H9 (cell line): ENCODE measurements around the gene IQCF2. TPM values are rescaled to one million over a fixed set of nuclear protein-coding genes. Genes with fewer than 3 reads are reported as not detected.
A peak's percentile ranks its signal among the peaks of the same experiment; 100 is the strongest.
"Not testable (repeated sequence)": the region's sequence is repeated elsewhere in the genome, so short reads cannot be mapped to it uniquely, and the experiment has no call there.

Experiments
- DNase-seq: peaks from one replicate; pipeline ENCODE4 v3.0.0-alpha.2; 2017
- H2AFZ ChIP-seq: one replicate; pipeline ENCODE4 v1.6.1; 2013; ENCODE audit warnings: mild to moderate bottlenecking, low read length, control low read depth, moderate library complexity
- H2AK5ac ChIP-seq: 2 replicates; pipeline ENCODE4 v1.6.1; 2013; ENCODE audit warnings: low read length, control low read depth, mixed read lengths; ENCODE audit not compliant: insufficient read length
- H2BK120ac ChIP-seq: one replicate; pipeline ENCODE4 v1.6.1; 2013; ENCODE audit warnings: low read depth, mild to moderate bottlenecking, low read length, control low read depth, inconsistent platforms; ENCODE audit not compliant: poor library complexity, severe bottlenecking
- H2BK12ac ChIP-seq: 2 replicates; pipeline ENCODE4 v1.6.1; 2013; ENCODE audit warnings: low read length, control low read depth, mixed read lengths, low read depth; ENCODE audit not compliant: insufficient read length
- H2BK15ac ChIP-seq: 2 replicates; pipeline ENCODE4 v1.6.1; 2013; ENCODE audit warnings: low read depth, low read length, control low read depth
- H2BK20ac ChIP-seq: one replicate; pipeline ENCODE4 v1.6.1; 2013; ENCODE audit warnings: low read depth, mild to moderate bottlenecking, low read length, control low read depth, inconsistent platforms; ENCODE audit not compliant: poor library complexity, severe bottlenecking
- H2BK5ac ChIP-seq: 2 replicates; pipeline ENCODE4 v1.6.1; 2013; ENCODE audit warnings: low read length, control low read depth, mixed read lengths; ENCODE audit not compliant: insufficient read length
- H3K14ac ChIP-seq: 2 replicates; pipeline ENCODE4 v1.6.1; 2013; ENCODE audit warnings: low read length, control low read depth; ENCODE audit not compliant: insufficient read depth
- H3K18ac ChIP-seq: 2 replicates; pipeline ENCODE4 v1.6.1; 2013; ENCODE audit warnings: low read depth, mild to moderate bottlenecking, mixed read lengths, low read length, control low read depth; ENCODE audit not compliant: insufficient read length
- H3K23ac ChIP-seq: 2 replicates; pipeline ENCODE4 v1.6.1; 2013; ENCODE audit warnings: low read length, control low read depth, mixed read lengths, low read depth; ENCODE audit not compliant: insufficient read length
- H3K23me2 ChIP-seq: 2 replicates; pipeline ENCODE4 v1.6.1; 2013; ENCODE audit warnings: low read depth, mild to moderate bottlenecking, mixed read lengths, low read length, control low read depth; ENCODE audit not compliant: insufficient read length, poor library complexity, severe bottlenecking
- H3K27ac ChIP-seq: 2 replicates; pipeline ENCODE4 v1.5.1; 2013; ENCODE audit warnings: low read length, control low read depth, mixed read lengths, low read depth; ENCODE audit not compliant: insufficient read length
- H3K27me3 ChIP-seq: 2 replicates; pipeline ENCODE4 v1.6.1; 2013; ENCODE audit warnings: low read length, control low read depth, inconsistent platforms; ENCODE audit not compliant: insufficient read depth
- H3K4ac ChIP-seq: 2 replicates; pipeline ENCODE4 v1.6.1; 2013; ENCODE audit warnings: low read depth, mild to moderate bottlenecking, control low read depth, inconsistent platforms, low read length, moderate library complexity
- H3K4me1 ChIP-seq: 2 replicates; pipeline ENCODE4 v1.6.1; 2013; ENCODE audit warnings: low read length, control low read depth, inconsistent platforms; ENCODE audit not compliant: insufficient read depth
- H3K4me2 ChIP-seq: 2 replicates; pipeline ENCODE4 v1.6.1; 2013; ENCODE audit warnings: low read length, control low read depth, mixed read lengths; ENCODE audit not compliant: insufficient read length, insufficient read depth
- H3K56ac ChIP-seq: 2 replicates; pipeline ENCODE4 v1.6.1; 2013; ENCODE audit warnings: low read depth, mild to moderate bottlenecking, mixed read lengths, low read length, control low read depth; ENCODE audit not compliant: insufficient read length
- H3K79me1 ChIP-seq: 2 replicates; pipeline ENCODE4 v1.6.1; 2013; ENCODE audit warnings: low read depth, mild to moderate bottlenecking, moderate library complexity, low read length, control low read depth, inconsistent platforms; ENCODE audit not compliant: insufficient read depth, poor library complexity, severe bottlenecking
- H3K79me2 ChIP-seq: 2 replicates; pipeline ENCODE4 v1.6.1; 2013; ENCODE audit warnings: low read length, control low read depth, inconsistent platforms; ENCODE audit not compliant: insufficient read depth
- H3K9ac ChIP-seq: 2 replicates; pipeline ENCODE4 v1.6.1; 2013; ENCODE audit warnings: low read length, control low read depth, mixed read lengths; ENCODE audit not compliant: insufficient read length; ENCODE audit errors: extremely low read depth
- H3K9me3 ChIP-seq: one replicate; pipeline ENCODE4 v1.6.1; 2013; ENCODE audit warnings: low read depth, low read length, inconsistent platforms; ENCODE audit not compliant: control insufficient read depth
- H3T11ph ChIP-seq: one replicate; pipeline ENCODE4 v1.6.1; 2013; ENCODE audit warnings: mild to moderate bottlenecking, low read length, control low read depth, inconsistent platforms
- H4K20me1 ChIP-seq: one replicate; pipeline ENCODE4 v1.6.1; 2013; ENCODE audit not compliant: control insufficient read depth, insufficient read length, insufficient read depth
- H4K5ac ChIP-seq: 2 replicates; pipeline ENCODE4 v1.6.1; 2013; ENCODE audit warnings: low read depth, mild to moderate bottlenecking, mixed read lengths, low read length, control low read depth; ENCODE audit not compliant: insufficient read length
- H4K8ac ChIP-seq: replicated peaks from 2 replicates; pipeline ENCODE4 v1.6.1; 2013; ENCODE audit warnings: low read length, control low read depth, mixed read lengths, low read depth; ENCODE audit not compliant: insufficient read length
- H4K91ac ChIP-seq: 2 replicates; pipeline ENCODE4 v1.6.1; 2013; ENCODE audit warnings: low read depth, mild to moderate bottlenecking, moderate library complexity, mixed read lengths, low read length, control low read depth; ENCODE audit not compliant: insufficient read length
- H3K27ac Mint-ChIP-seq, 3 experiments: 2 replicates in 2 of 3; 3 replicates in 1 of 3; pipeline ENCODE4 v1.8.0; 2020 to 2021; ENCODE audit warnings: mixed read lengths in 3 of 3, mild to moderate bottlenecking in 1 of 3, moderate library complexity in 1 of 3
- H3K27me3 Mint-ChIP-seq: 2 replicates; pipeline ENCODE4 v1.8.0; 2021; ENCODE audit warnings: low read depth, mild to moderate bottlenecking, moderate library complexity, mixed read lengths
- H3K36me3 Mint-ChIP-seq, 3 experiments: 2 replicates in 2 of 3; 3 replicates in 1 of 3; pipeline ENCODE4 v1.8.0; 2020 to 2021; ENCODE audit warnings: low read depth in 3 of 3, mixed read lengths in 3 of 3; ENCODE audit not compliant: insufficient read depth in 1 of 3
- H3K4me1 Mint-ChIP-seq, 2 experiments: 2 replicates each; pipeline ENCODE4 v1.8.0; 2020; ENCODE audit warnings: mixed read lengths in 2 of 2
- H3K4me3 Mint-ChIP-seq, 2 experiments: 2 replicates in 1 of 2; 3 replicates in 1 of 2; pipeline ENCODE4 v1.8.0; 2020 to 2021; ENCODE audit warnings: mild to moderate bottlenecking in 2 of 2, mixed read lengths in 2 of 2, moderate library complexity in 1 of 2
- H3K9me3 Mint-ChIP-seq, 2 experiments: 2 replicates in 1 of 2; 3 replicates in 1 of 2; pipeline ENCODE4 v1.8.0; 2020; ENCODE audit warnings: mild to moderate bottlenecking in 2 of 2, mixed read lengths in 2 of 2, moderate library complexity in 1 of 2
- WGBS: extraction: QIAGEN DNeasy Blood & Tissue Kit; methylation state at CpG from one replicate; pipeline ENCODE4 v1.1.7; 2013; ENCODE audit warnings: missing lambda C conversion rate, low lambda C conversion rate, mixed read lengths; ENCODE audit not compliant: insufficient read length; ENCODE audit errors: extremely low coverage; 5-methylcytosine and 5-hydroxymethylcytosine counted together
- total RNA-seq: library from RNA; stranded (reverse); gene quantifications from 2 replicates; pipeline ENCODE4 v1.2.1, GENCODE V29; 2021
- TF ChIP-seq, protein P1 (sequence below): fragments of 200-600 bp; sonication (generic); conservative IDR thresholded peaks from 3 replicates; pipeline ENCODE4 v1.8.0; 2021; ENCODE audit warnings: antibody characterized with exemption, mild to moderate bottlenecking

IQCF2 gene
- total RNA-seq, 1 experiment from 2014 or later, result not detected

DNA sequence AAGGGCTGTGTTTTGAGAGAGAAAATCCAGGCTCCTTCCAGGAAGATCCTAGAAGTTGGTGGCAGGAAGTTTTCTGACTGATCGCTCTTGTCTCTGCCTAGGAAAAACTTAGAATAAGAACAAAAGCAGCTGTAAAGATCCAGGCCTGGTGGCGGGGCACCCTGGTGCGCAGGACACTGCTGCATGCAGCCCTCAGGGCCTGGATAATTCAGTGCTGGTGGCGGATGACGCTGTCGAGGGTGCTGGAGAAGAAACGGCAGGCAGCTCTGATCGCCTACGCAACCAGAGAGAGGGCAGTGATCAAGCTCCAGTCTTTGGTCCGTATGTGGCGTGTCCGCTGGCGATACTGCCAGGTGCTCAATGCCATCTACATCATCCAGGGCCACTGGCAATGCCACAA lies 1.5 kb downstream of the IQCF2 start:
- no CpG with 5 or more reads among the region's 13 CpGs for WGBS
- Mint-ChIP-seq H3K36me3 (peaks cover 0 to 8% (median 3%) of the 10 kb centered on the region in 3 experiments; a peak in 2 of 7 replicates), H3K9me3 (peaks cover 8% of the 10 kb centered on the region in 2 experiments; a peak in 3 of 5 replicates), H3K4me3 (no peak overlapping the region), H3K4me1 (peaks cover 6 to 7% of the 10 kb centered on the region in 2 experiments; a peak in 3 of 4 replicates), H3K27me3 (no peaks in the 10 kb centered on the region; the same call in 1 of the 2 replicates), H3K27ac (no peak overlapping the region)
- H3T11ph ChIP-seq, result no peak overlapping the region
- H3K18ac ChIP-seq, result no peak overlapping the region
- H2AK5ac ChIP-seq, result no peak overlapping the region
- H3K23ac ChIP-seq, result no peak overlapping the region
- H2BK15ac ChIP-seq, result no peak overlapping the region; the same call in 1 of the 2 replicates
- no peaks in the 10 kb centered on the region for H3K79me2 ChIP-seq
- no peaks in the 10 kb centered on the region for H3K9me3 ChIP-seq
- no peak overlapping the region for H3K14ac ChIP-seq
- H2BK20ac ChIP-seq, result no peak overlapping the region
- H2BK120ac ChIP-seq, result no peak overlapping the region
- no peaks in the 10 kb centered on the region for H3K79me1 ChIP-seq
- no peaks in the 10 kb centered on the region for H4K20me1 ChIP-seq
- no peak overlapping the region for H2BK5ac ChIP-seq
- H3K23me2 ChIP-seq, result no peaks in the 10 kb centered on the region
- H3K4me2 ChIP-seq, result no peak overlapping the region
- H3K27ac ChIP-seq, result no peak overlapping the region
- H4K91ac ChIP-seq, result no peak overlapping the region
- TF ChIP-seq, protein P1, sequence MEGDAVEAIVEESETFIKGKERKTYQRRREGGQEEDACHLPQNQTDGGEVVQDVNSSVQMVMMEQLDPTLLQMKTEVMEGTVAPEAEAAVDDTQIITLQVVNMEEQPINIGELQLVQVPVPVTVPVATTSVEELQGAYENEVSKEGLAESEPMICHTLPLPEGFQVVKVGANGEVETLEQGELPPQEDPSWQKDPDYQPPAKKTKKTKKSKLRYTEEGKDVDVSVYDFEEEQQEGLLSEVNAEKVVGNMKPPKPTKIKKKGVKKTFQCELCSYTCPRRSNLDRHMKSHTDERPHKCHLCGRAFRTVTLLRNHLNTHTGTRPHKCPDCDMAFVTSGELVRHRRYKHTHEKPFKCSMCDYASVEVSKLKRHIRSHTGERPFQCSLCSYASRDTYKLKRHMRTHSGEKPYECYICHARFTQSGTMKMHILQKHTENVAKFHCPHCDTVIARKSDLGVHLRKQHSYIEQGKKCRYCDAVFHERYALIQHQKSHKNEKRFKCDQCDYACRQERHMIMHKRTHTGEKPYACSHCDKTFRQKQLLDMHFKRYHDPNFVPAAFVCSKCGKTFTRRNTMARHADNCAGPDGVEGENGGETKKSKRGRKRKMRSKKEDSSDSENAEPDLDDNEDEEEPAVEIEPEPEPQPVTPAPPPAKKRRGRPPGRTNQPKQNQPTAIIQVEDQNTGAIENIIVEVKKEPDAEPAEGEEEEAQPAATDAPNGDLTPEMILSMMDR, result no peak
- no peak overlapping the region for H4K8ac ChIP-seq
- H4K5ac ChIP-seq, result no peak overlapping the region
- no peaks in the 10 kb centered on the region for H3K4me1 ChIP-seq
- H3K9ac ChIP-seq, result no peak overlapping the region
- H2BK12ac ChIP-seq, result no peak overlapping the region
- DNase-seq, result peak; percentile 54
- no peak overlapping the region for H2AFZ ChIP-seq
- H3K4ac ChIP-seq, result no peak overlapping the region
- no peaks in the 10 kb centered on the region for H3K27me3 ChIP-seq
- H3K56ac ChIP-seq, result no peak overlapping the region

DNA sequence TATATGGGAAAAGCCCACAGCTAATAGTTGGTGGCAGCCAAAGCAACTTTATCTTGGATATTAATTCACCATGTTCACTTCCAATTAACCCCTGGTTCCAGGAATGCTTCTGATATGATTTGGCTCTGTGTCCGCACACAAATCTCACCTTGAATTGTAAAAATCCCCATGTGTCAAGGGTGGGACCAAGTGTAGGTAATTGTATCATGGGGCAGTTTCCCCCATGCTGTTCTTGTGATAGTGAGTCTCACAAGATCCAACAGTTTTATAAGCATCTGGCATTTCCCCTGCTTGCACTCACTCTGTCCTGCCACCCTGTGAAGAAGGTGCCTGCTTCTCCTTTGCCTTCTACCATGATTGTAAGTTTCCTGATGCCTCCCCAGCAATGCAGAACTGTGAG lies 7.5 kb downstream of the IQCF2 start:
- not testable (repeated sequence) for H2BK20ac ChIP-seq, H3K79me1 ChIP-seq, H3K14ac ChIP-seq, H2BK120ac ChIP-seq, H4K20me1 ChIP-seq, H3K4me2 ChIP-seq, H4K8ac ChIP-seq, H3K27ac Mint-ChIP-seq, H2BK5ac ChIP-seq, H3T11ph ChIP-seq, H2BK12ac ChIP-seq, H3K27me3 ChIP-seq, H2BK15ac ChIP-seq, H3K4ac ChIP-seq, H2AK5ac ChIP-seq, DNase-seq, H3K79me2 ChIP-seq, H3K9me3 Mint-ChIP-seq, H4K91ac ChIP-seq, H3K4me3 Mint-ChIP-seq, H3K23me2 ChIP-seq, H3K4me1 ChIP-seq, H4K5ac ChIP-seq, H2AFZ ChIP-seq, H3K36me3 Mint-ChIP-seq, H3K23ac ChIP-seq, H3K27ac ChIP-seq, H3K56ac ChIP-seq, H3K18ac ChIP-seq, H3K27me3 Mint-ChIP-seq, H3K9me3 ChIP-seq, H3K9ac ChIP-seq
- H3K4me1 Mint-ChIP-seq, result peaks cover 2 to 17% of the 10 kb centered on the region in 2 experiments; a peak in 2 of 4 replicates
- no CpG with 5 or more reads among the region's 1 CpG for WGBS
